Measurements from ENCODE around the gene KDM6A.
"Not testable (repeated sequence)": the region's sequence is repeated elsewhere in the genome, so short reads cannot be mapped to it uniquely, and the experiment has no call there.

The KDM6A gene

GRCh38 chrX:44927398-44927797, 54.4 kb downstream of the KDM6A start:
- DNase-seq (ENCODE audit: low spot score) = no peak

- DNase-seq (ENCODE audit: low spot score) = no peak
These were observed 58.5 kb downstream of the KDM6A start for GRCh38 chrX:44931441-44931973.

GRCh38 chrX:44935172-44935571, 62.2 kb downstream of the KDM6A start:
- no peak for DNase-seq (ENCODE audit: low spot score)

GRCh38 chrX:44935640-44936039, 62.7 kb downstream of the KDM6A start:
- DNase-seq (ENCODE audit: low spot score) = no peak

GRCh38 chrX:44937606-44938005, 64.6 kb downstream of the KDM6A start:
- no peak for DNase-seq (ENCODE audit: low spot score)

- no peak for DNase-seq (ENCODE audit: low spot score)
These were observed 65.1 kb downstream of the KDM6A start for GRCh38 chrX:44938111-44938510.

- not testable (repeated sequence) for DNase-seq (ENCODE audit: low spot score)
These were observed 67.6 kb downstream of the KDM6A start for GRCh38 chrX:44940541-44940940.

GRCh38 chrX:44943007-44943406, 70.0 kb downstream of the KDM6A start:
- DNase-seq (ENCODE audit: low spot score) = no peak

GRCh38 chrX:44944894-44945293, 71.9 kb downstream of the KDM6A start:
- no peak for DNase-seq (ENCODE audit: low spot score)

- DNase-seq (ENCODE audit: low spot score) = no peak
These were observed 72.7 kb downstream of the KDM6A start for GRCh38 chrX:44945736-44946135.

- DNase-seq (ENCODE audit: low spot score) = peak; percentile 17
These were observed 73.8 kb downstream of the KDM6A start for GRCh38 chrX:44946771-44947170.

GRCh38 chrX:44947995-44948394, 75.0 kb downstream of the KDM6A start:
- no peak for DNase-seq (ENCODE audit: low spot score)

- no peak for DNase-seq (ENCODE audit: low spot score)
These were observed 75.4 kb downstream of the KDM6A start for GRCh38 chrX:44948406-44948805.

GRCh38 chrX:44949125-44949524, 76.1 kb downstream of the KDM6A start:
- no peak for DNase-seq (ENCODE audit: low spot score)

GRCh38 chrX:44950471-44951366, 77.7 kb downstream of the KDM6A start:
- not testable (repeated sequence) for DNase-seq (ENCODE audit: low spot score)

GRCh38 chrX:44951572-44952067, 78.6 kb downstream of the KDM6A start:
- no peak for DNase-seq (ENCODE audit: low spot score)

- DNase-seq (ENCODE audit: low spot score) = no peak
These were observed 79.5 kb downstream of the KDM6A start for GRCh38 chrX:44952329-44953027.

GRCh38 chrX:44953734-44954502, 80.9 kb downstream of the KDM6A start:
- DNase-seq (ENCODE audit: low spot score) = no peak

GRCh38 chrX:44954562-44954961, 81.6 kb downstream of the KDM6A start:
- no peak for DNase-seq (ENCODE audit: low spot score)

GRCh38 chrX:44957848-44958247, 84.9 kb downstream of the KDM6A start:
- no peak for DNase-seq (ENCODE audit: low spot score)

- no peak for DNase-seq (ENCODE audit: low spot score)
These were observed 85.5 kb downstream of the KDM6A start for GRCh38 chrX:44958480-44958879.

All from CD4-positive, alpha-beta T cell treated with Interleukin-15 for 4 hours (primary cell).